Activated T-cell treated with anti-CD3 and anti-CD28 coated beads, Interleukin-2, amount 50 U/mL, for 72 hours (primary cell): ENCODE measurements around the gene ENDOV. TPM values are rescaled to one million over a fixed set of nuclear protein-coding genes. Genes with fewer than 3 reads are reported as not detected.

Source experiments
- ATAC-seq, 2 donors: fragments of 150-1000 bp; cut with Tn5 transposase; replicated peaks in 1 of 2; 2 replicates each; pipeline ENCODE4 v1.10.0; 2021; ENCODE audit warnings: moderate library complexity in 2 of 2, mild to moderate bottlenecking in 1 of 2
- DNase-seq, 2 donors: peaks; one replicate each; pipeline ENCODE4 v3.0.0; 2021 to 2022; ENCODE audit warnings: mixed read lengths in 1 of 2
- H3K27ac Mint-ChIP-seq: one replicate; pipeline ENCODE4 v1.8.0; 2022; ENCODE audit warnings: mild to moderate bottlenecking, moderate library complexity, mixed read lengths
- H3K27me3 Mint-ChIP-seq: one replicate; pipeline ENCODE4 v1.8.0; 2022; ENCODE audit warnings: low read depth, mixed read lengths
- H3K36me3 Mint-ChIP-seq, 2 donors: one replicate each; pipeline ENCODE4 v1.8.0; 2022; ENCODE audit warnings: mixed read lengths in 2 of 2, mild to moderate bottlenecking in 1 of 2; ENCODE audit not compliant: insufficient read depth in 2 of 2
- H3K4me1 Mint-ChIP-seq: one replicate; pipeline ENCODE4 v1.8.0; 2022; ENCODE audit warnings: low read depth, mixed read lengths
- H3K4me3 Mint-ChIP-seq, 2 donors: one replicate each; pipeline ENCODE4 v1.8.0; 2022; ENCODE audit warnings: mild to moderate bottlenecking in 2 of 2, mixed read lengths in 2 of 2, moderate library complexity in 2 of 2
- H3K9me3 Mint-ChIP-seq, 2 donors: one replicate each; pipeline ENCODE4 v1.8.0; 2022; ENCODE audit warnings: mixed read lengths in 2 of 2
- total RNA-seq, 2 donors: library from RNA; stranded (reverse); gene quantifications; one replicate each; pipeline ENCODE4 v1.2.3, GENCODE V29; 2022

Gene ENDOV
- total RNA-seq, 2 donors from 2014 or later, result 25.3 to 29.0 TPM

DNA sequence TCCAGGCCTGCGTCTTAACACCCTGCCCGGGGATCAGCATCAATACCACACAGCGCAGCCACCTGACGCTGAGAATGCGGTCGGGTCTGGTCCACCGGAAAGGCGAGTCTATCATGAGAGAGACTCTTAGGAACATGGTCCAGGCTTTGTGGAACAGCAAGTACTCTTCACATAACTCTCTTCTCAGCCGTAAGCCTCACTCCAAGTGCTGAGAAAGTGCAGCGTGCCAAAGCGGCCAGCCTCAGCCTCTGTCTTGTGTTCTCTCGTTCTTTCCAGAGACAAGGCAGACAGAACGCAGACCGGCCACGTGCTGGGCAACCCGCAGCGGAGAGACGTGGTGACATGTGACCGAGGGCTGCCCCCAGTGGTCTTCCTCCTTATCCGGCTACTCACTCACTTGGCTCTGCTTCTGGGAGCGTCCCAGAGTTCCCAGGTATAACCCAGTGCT lies 34.4 kb upstream of the ENDOV start:
- ATAC-seq (no peak), DNase-seq (no peak)
- Mint-ChIP-seq H3K27me3 (no peaks in the 10 kb centered on the region), H3K27ac (peak overlapping the region; percentile 58), H3K36me3 (peaks cover 25 to 63% of the 10 kb centered on the region in 2 donors), H3K4me3 (no peak overlapping the region), H3K4me1 (no peaks in the 10 kb centered on the region), H3K9me3 (no peaks in the 10 kb centered on the region)

DNA sequence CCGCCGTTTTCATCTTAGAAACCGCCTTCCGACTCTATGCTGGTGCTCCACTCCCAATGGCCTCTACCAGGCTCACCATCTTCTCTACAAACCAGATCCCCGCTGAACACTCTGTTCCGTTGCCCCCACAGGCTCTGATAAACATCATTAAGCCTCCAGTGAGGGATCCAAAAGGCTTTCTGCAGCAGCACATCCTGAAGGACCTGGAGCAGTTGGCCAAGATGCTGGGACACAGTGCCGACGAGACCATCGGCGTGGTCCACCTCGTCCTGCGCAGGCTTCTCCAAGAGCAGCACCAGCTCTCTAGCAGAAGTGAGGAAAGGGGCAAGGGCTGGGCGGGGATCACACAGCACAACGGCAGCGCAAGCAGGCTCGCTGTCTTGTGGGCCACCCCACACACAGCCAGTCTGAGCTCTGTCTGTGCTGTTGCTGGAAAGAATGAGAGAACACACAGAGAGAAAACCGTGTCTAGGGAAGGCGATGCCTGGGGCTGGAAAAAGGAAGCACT lies 33.5 kb upstream of the ENDOV start:
- ATAC-seq (no peak), DNase-seq (no peak)
- Mint-ChIP-seq H3K27me3 (no peaks in the 10 kb centered on the region), H3K27ac (no peak overlapping the region), H3K4me3 (no peak overlapping the region), H3K4me1 (no peaks in the 10 kb centered on the region), H3K36me3 (peaks cover 25 to 66% of the 10 kb centered on the region in 2 donors), H3K9me3 (no peaks in the 10 kb centered on the region)

DNA sequence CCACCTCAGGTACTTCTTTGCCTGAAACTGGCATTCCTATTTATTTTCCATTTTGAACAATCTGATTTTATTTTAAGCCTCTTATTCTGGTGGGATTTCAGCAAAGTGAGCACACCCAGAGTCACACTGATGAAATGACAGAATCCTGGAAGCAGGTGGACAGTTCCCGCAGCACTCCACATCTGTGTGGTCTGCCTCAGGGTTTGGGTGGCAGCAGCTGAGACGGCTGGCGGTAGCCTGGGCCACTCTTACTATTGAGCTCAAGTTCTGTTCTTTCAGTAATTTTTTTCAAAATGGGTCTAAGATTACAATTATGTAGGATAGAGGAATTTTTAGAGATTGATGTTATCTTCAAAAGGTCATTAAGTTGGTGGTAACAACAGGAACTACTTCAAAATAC lies 32.5 kb upstream of the ENDOV start:
- DNase-seq (no peak), ATAC-seq (no peak)
- H3K4me1 Mint-ChIP-seq, result no peaks in the 10 kb centered on the region
- H3K27me3 Mint-ChIP-seq, result no peaks in the 10 kb centered on the region
- H3K27ac Mint-ChIP-seq, result peak overlapping the region; percentile 75
- H3K4me3 Mint-ChIP-seq, result no peak overlapping the region
- H3K9me3 Mint-ChIP-seq, result no peaks in the 10 kb centered on the region
- H3K36me3 Mint-ChIP-seq, result peaks cover 24 to 63% of the 10 kb centered on the region in 2 donors

DNA sequence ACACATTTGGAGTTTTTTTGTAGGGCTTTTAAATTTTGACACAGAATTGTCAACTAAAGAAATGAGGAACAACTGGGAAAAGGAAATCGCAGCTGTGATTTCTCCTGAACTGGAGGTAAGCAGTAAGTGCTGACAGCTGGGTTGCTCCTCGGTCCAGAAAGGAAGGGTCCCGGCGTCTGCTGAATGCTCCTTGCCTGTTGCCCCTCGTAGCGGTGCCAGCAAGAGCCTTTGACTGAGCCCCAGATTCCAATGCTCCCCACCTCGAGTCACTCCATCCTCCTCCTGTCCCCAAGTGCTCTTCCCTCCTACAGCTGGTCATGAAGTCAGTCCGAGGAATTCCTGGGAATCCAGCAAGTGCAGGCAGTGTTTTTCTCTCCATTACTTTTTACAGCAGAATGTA lies 32.0 kb upstream of the ENDOV start:
- H3K4me3 Mint-ChIP-seq, result no peak overlapping the region
- no peaks in the 10 kb centered on the region for H3K9me3 Mint-ChIP-seq
- DNase-seq (no peak), ATAC-seq (no peak)
- H3K36me3 Mint-ChIP-seq, result peaks cover 21 to 62% of the 10 kb centered on the region in 2 donors
- peak overlapping the region; percentile 75 for H3K27ac Mint-ChIP-seq
- no peaks in the 10 kb centered on the region for H3K27me3 Mint-ChIP-seq
- H3K4me1 Mint-ChIP-seq, result no peaks in the 10 kb centered on the region

DNA sequence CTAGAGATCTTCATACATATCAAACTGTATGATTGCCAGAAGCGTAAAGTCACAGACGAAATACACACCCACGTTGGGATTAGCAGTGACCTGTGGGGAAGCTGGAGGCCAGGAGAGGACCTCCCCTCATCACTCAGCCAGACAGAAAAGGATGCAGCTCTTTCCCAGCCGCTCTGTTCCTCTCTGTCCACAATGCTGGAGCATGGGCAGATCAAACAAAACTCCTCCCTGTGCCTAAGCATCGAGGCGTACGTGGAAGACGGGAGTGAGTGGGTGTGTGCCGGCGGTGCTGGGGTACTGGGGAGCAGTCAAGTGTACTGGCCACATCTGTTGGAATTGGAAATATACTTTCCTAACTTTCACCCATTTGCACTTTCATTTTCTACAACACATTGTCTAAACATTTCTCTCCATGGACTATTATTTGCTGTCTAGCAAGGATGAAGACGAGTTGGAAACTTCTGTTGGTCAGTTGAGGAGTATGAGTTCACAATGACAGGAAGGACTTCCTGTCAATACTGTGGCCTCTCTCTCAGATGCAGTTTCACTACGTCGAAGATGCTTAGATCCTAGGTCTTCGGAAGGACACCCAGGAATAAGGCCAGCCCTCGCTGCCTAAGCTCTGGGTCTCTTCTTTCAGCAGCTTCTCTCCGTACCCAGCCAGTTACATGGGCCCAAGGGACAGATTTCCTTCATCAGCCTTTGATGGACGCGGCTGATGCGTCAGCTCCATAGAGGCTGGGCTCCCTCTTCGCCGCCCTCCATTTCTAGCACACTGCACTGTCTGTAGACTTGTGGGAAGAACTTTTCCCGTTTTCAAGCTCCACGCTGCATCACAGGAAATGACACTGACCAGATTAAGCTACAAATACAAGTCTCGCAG lies 30.6 kb upstream of the ENDOV start:
- no peaks in the 10 kb centered on the region for H3K27me3 Mint-ChIP-seq

DNA sequence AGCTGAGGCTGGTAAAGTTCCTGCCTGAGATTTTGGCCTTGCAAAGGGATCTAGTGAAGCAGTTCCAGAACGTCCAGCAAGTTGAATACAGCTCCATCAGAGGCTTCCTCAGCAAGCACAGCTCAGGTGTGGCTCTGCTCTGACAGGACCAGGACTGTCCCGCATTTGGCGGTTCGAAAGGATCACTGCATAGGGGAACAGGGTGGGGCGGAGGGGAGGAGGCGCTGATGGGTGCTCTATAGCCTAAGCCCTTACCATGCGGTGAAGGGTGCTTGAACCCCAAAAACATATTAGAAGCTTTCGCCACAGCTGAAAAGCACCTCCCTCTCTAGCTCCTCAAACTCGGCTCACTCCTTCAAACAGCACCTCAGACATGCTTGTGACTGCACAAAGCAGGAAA lies 29.9 kb upstream of the ENDOV start:
- H3K27ac Mint-ChIP-seq, result no peak overlapping the region
- H3K4me1 Mint-ChIP-seq, result no peaks in the 10 kb centered on the region
- H3K36me3 Mint-ChIP-seq, result peaks cover 28 to 59% of the 10 kb centered on the region in 2 donors
- no peak overlapping the region for H3K4me3 Mint-ChIP-seq
- ATAC-seq (no peak), DNase-seq (no peak)
- no peaks in the 10 kb centered on the region for H3K9me3 Mint-ChIP-seq
- no peaks in the 10 kb centered on the region for H3K27me3 Mint-ChIP-seq

More for the DNA sequence above, 30.6 kb upstream of the ENDOV start:
- ATAC-seq, result no peak
- Mint-ChIP-seq H3K36me3 (peaks cover 26 to 59% of the 10 kb centered on the region in 2 donors), H3K4me1 (no peaks in the 10 kb centered on the region), H3K4me3 (no peak overlapping the region), H3K27ac (peak overlapping the region; percentile 71), H3K9me3 (no peaks in the 10 kb centered on the region)
- no peak for DNase-seq

DNA sequence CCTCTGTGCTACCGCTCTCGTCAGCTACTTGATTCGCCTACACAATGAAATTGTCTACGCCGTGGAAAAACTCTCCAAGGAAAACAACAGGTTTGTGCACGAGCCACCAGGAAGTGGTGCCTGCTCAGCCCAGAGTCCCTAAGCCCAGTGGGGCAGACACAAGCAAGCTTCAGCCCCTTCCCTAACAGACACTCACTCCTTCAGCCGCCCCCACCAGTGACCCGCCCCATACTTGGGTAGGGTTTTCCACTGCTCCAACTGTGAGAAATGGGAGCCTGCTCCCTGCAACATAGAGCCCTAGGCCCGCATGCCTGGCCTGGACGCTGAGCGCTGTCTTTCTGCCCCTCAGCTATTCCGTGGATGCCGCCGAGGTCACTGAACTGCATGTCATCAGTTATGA lies 28.6 kb upstream of the ENDOV start:
- DNase-seq, result no peak
- H3K4me3 Mint-ChIP-seq, result no peak overlapping the region
- H3K36me3 Mint-ChIP-seq, result peaks cover 28 to 54% of the 10 kb centered on the region in 2 donors
- no peaks in the 10 kb centered on the region for H3K9me3 Mint-ChIP-seq
- peak in 1 of 2 donors; percentile 8 for ATAC-seq
- no peaks in the 10 kb centered on the region for H3K4me1 Mint-ChIP-seq
- H3K27ac Mint-ChIP-seq, result no peak overlapping the region
- H3K27me3 Mint-ChIP-seq, result no peaks in the 10 kb centered on the region

DNA sequence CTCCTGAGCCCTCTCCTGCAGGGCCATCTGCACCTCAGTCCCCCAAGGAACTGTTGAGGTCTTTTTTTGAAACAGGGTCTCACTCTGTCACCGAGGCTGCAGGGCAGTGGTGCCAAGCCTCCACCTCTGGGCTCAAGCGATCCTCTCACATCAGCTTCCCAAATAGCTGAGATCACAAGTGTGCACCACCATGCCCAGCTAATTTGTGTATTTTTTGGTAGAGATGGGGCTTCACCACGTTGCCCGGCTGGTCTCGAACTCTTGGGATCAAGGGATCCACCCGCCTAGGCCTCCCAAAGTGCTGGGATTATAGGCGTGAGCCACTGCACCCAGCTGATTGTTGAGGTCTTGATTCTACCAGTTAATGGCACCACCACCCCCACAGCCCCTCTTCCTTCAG lies 27.9 kb upstream of the ENDOV start:
- H3K4me3 Mint-ChIP-seq, result no peak overlapping the region
- no peak for DNase-seq
- ATAC-seq, result no peak
- no peaks in the 10 kb centered on the region for H3K4me1 Mint-ChIP-seq
- H3K27ac Mint-ChIP-seq, result peak overlapping the region; percentile 7
- no peaks in the 10 kb centered on the region for H3K27me3 Mint-ChIP-seq
- peaks cover 30 to 55% of the 10 kb centered on the region in 2 donors for H3K36me3 Mint-ChIP-seq
- H3K9me3 Mint-ChIP-seq, result no peaks in the 10 kb centered on the region

DNA sequence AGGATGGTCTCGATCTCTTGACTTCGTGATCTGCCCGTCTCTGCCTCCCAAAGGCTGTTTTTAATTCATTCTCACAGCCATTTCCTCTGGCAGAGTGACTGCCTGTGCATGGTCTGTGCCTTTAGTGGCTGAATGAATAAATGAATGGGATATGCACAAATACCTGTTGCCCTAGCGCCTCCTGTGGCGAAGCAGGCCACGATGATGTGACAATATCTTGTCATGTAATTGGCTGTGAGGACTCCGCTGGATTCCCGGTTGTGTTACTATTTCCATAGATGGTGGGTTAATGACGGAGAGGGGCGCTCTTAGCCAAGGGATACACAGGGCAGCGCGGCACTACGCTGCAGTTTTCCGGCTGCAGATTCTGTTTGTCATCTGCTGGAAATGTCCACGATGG lies 26.8 kb upstream of the ENDOV start:
- Mint-ChIP-seq H3K27me3 (no peaks in the 10 kb centered on the region), H3K36me3 (peaks cover 26 to 48% of the 10 kb centered on the region in 2 donors), H3K27ac (no peak overlapping the region), H3K4me3 (no peak overlapping the region), H3K4me1 (no peaks in the 10 kb centered on the region), H3K9me3 (no peaks in the 10 kb centered on the region)
- no peak for ATAC-seq
- DNase-seq, result no peak

DNA sequence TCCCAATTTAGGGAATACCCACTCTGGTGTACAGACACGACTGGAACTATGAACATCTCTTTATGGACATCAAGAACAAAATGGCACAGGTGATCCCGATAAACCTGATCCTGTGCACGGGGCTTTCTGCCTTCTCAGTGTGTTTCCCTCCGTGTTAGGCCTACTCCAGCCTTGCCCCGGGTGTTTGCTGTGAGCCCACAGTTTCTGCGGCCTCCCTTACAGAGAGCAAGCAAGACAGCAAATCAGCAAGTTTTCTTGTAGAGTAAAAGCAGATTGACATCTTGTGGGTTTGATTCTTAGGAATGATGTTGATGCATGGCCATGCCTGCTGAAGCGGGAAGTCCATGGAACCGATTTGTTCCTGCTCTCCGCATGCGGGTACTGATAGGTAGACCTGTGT lies 26.4 kb upstream of the ENDOV start:
- Mint-ChIP-seq H3K27ac (no peak overlapping the region), H3K4me3 (no peak overlapping the region), H3K36me3 (peaks cover 23 to 48% of the 10 kb centered on the region in 2 donors), H3K9me3 (no peaks in the 10 kb centered on the region), H3K27me3 (no peaks in the 10 kb centered on the region), H3K4me1 (no peaks in the 10 kb centered on the region)
- ATAC-seq (no peak), DNase-seq (no peak)

DNA sequence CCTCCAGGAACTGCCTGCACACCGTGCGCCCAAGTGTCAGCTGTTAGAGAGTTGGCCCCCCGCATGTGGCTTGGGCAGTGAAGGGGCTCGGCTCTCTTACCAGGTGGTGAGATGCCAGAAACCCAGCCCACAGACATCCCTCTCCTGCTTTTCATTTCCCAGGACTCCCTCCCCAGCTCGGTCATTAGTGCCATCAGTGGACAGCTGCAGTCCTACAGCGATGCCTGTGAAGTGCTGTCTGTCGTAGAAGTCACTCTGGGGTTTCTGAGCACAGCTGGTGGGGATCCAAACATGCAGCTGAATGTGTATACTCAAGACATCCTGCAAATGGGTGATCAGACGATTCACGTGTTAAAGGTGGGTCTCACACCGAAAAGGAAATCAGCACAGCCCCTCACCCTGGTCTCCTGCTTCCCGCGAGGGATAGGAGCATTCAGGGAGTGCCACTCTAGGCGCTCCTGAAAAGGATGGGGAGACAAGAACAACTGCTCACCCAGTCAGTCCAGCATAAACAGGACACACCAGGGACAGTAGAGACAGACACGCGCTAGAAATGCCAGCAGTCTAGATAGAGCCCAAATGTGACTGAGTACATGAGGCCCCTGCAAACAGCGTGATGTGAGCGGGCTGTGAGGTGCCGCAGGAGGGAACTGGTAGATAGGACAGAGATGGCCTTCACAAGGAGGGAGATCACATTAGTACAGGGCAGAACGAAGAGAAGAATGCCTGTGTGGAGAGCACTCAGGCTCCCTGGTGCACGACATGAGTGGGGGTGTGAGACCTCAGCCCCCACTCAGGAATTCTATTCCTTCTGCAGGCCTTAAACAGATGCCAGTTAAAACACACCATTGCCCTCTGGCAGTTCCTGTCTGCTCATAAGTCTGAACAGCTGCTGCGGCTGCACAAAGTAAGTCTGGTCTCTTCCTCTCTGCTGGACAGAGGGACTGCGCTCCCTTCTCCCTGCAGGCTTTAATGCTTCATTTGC lies 25.7 kb upstream of the ENDOV start:
- Mint-ChIP-seq H3K27ac (peak overlapping the region; percentile 76), H3K27me3 (no peaks in the 10 kb centered on the region), H3K4me1 (no peaks in the 10 kb centered on the region), H3K9me3 (no peaks in the 10 kb centered on the region), H3K36me3 (peaks cover 20 to 44% of the 10 kb centered on the region in 2 donors), H3K4me3 (no peak overlapping the region)
- no peak for ATAC-seq
- no peak for DNase-seq

DNA sequence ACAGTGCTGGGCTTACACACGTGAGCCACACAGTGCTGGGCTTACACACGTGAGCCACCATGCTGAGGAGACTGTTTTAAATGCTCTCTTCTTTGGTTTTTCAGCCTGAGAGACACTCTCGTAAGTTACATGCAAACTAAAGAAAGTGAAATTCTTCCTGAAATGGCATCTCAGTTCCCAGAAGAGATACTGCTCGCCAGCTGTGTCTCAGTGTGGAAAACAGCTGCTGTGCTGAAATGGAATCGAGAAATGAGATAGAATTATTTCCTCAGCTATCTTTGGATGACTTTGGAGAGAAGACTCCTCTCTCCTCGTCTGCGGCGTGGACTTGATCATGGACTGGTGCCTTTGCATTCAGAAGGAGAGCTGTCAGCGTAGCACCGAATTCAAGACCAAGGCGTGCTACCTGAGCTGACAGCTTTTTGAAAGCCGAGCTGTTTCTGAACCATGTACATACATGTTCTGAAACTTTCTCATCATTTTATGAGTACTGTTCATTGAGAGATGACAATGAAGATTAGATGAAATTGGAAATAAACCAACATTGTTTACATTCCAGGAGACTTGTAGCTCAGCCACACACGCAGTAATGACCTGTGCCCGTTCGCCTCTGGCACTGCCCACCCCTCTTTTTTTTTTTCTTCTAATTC lies 21.6 kb upstream of the ENDOV start:
- H3K27ac Mint-ChIP-seq, result peak overlapping the region; percentile 80
- no peaks in the 10 kb centered on the region for H3K9me3 Mint-ChIP-seq
- H3K27me3 Mint-ChIP-seq, result no peaks in the 10 kb centered on the region
- DNase-seq (no peak), ATAC-seq (no peak)
- H3K4me1 Mint-ChIP-seq, result peaks cover 15% of the 10 kb centered on the region
- no peak overlapping the region for H3K4me3 Mint-ChIP-seq
- H3K36me3 Mint-ChIP-seq, result peaks cover 17 to 33% of the 10 kb centered on the region in 2 donors
